Sigmoid colon (tissue), 7 donors: ENCODE results near the gene SIRPB2. TPM values are rescaled to one million over a fixed set of nuclear protein-coding genes. Genes with fewer than 3 reads are reported as not detected.

Source experiments
- DNase-seq: peaks from one replicate; pipeline ENCODE4 v3.0.0-alpha.2; 2019
- H3K27ac ChIP-seq, 4 donors: fragments of 200-600 bp; sonication (generic); one replicate each; pipeline ENCODE4 v1.5.1; 2016 to 2019; ENCODE audit warnings: mild to moderate bottlenecking in 1 of 4
- H3K27me3 ChIP-seq, 3 donors: fragments of 200-600 bp; sonication (generic); one replicate each; pipeline ENCODE4 v1.5.1; 2019; ENCODE audit warnings: mild to moderate bottlenecking in 1 of 3
- H3K36me3 ChIP-seq, 4 donors: fragments of 200-600 bp; sonication (generic); one replicate each; pipeline ENCODE4 v1.5.1; 2016 to 2019
- H3K4me1 ChIP-seq, 4 donors: fragments of 200-600 bp; sonication (generic); one replicate each; pipeline ENCODE4 v1.5.1; 2017 to 2019
- H3K4me3 ChIP-seq, 4 donors: fragments of 200-600 bp; sonication (generic); one replicate each; pipeline ENCODE4 v1.5.1; 2017 to 2019; ENCODE audit warnings: mild to moderate bottlenecking in 2 of 4, moderate library complexity in 1 of 4
- H3K9me3 ChIP-seq, 4 donors: fragments of 200-600 bp in 3 of 4; sonication (generic) in 3 of 4; one replicate each; pipeline versions ENCODE4 v1.5.1 to v1.6.1; 2013 to 2019
- EP300 ChIP-seq, 4 donors: sonication (generic); formaldehyde crosslinking; IDR thresholded peaks; one replicate each; pipeline ENCODE4 v1.6.1; 2017; ENCODE audit warnings: antibody characterized with exemption in 4 of 4
- POLR2A ChIP-seq, 2 donors: fragments of 450-650 bp; IDR thresholded peaks; one replicate each; pipeline ENCODE4 v1.6.1; 2016; ENCODE audit warnings: antibody characterized with exemption in 2 of 2, mild to moderate bottlenecking in 2 of 2, moderate library complexity in 2 of 2
- POLR2AphosphoS5 ChIP-seq, 4 donors: sonication (generic); formaldehyde crosslinking; IDR thresholded peaks; one replicate each; pipeline ENCODE4 v1.6.1; 2017; ENCODE audit warnings: antibody characterized with exemption in 4 of 4
- WGBS, 2 donors: extraction: QIAGEN DNeasy Blood & Tissue Kit; methylation state at CpG; one replicate each; pipeline ENCODE4 v1.1.7; 2013; 5-methylcytosine and 5-hydroxymethylcytosine counted together
- intact Hi-C: fragments of 100-400 bp; cut with DNase I; formaldehyde crosslinking; loops from one replicate; pipeline ENCODE4 v1.15.1; 2023
- polyA plus RNA-seq, 3 donors: library from polyadenylated mRNA; stranded (reverse); fragments of 200-250 nt; gene quantifications; one replicate each; pipeline ENCODE4 v1.2.3, GENCODE V29; 2013
- total RNA-seq, 4 donors: library from RNA; depleted of rRNA; stranded (reverse); fragments of >200 nt; gene quantifications; one replicate each; pipeline ENCODE4 v1.1.0, GENCODE V29; 2016
- TF ChIP-seq, protein P1 (sequence below), 4 experiments: fragments of 450-650 bp in 3 of 4; fragments of 200-600 bp in 1 of 4; IDR thresholded peaks; one replicate each; pipeline ENCODE4 v1.5.1; 2016 to 2019; ENCODE audit warnings: antibody characterized with exemption in 4 of 4, mild to moderate bottlenecking in 3 of 4, moderate library complexity in 2 of 4
- donor health status: healthy with polysubstance abuse.
- donor health status: Bipolar disorder and iron deficiency.
- donor health status: healthy.

Gene SIRPB2
- total and polyA plus RNA-seq, 7 donors = 1.2 to 10.2 (median 6.6) TPM

DNA sequence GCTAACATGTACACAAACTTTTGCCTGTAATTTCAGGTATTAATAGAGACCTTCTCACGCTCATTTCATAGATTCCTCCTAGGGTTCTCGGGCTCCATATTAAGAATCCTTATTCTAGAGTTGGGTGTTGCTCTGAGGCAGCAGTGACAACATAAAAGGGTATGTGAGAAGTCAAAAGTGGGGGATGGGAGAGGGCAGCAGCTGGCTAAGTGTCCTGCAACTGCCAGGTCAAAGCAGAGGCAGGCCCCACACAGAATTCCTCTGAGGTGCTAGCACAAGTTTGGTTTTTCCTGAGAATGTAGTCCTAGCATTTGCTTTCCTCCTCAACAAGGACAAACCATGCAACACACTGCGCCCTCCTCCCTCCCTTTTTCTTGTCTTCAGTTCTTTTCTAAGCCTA lies 29.2 kb downstream of the SIRPB2 start:
- Histone ChIP-seq H3K4me1 (peaks cover 0 to 30% (median 22%) of the 10 kb centered on the region in 4 donors), H3K9me3 (no peaks in the 10 kb centered on the region), H3K36me3 (peaks cover 0 to 71% (median 18%) of the 10 kb centered on the region in 4 donors), H3K4me3 (no peak overlapping the region), H3K27me3 (no peaks in the 10 kb centered on the region), H3K27ac (no peak overlapping the region)
- TF ChIP-seq, protein P1, sequence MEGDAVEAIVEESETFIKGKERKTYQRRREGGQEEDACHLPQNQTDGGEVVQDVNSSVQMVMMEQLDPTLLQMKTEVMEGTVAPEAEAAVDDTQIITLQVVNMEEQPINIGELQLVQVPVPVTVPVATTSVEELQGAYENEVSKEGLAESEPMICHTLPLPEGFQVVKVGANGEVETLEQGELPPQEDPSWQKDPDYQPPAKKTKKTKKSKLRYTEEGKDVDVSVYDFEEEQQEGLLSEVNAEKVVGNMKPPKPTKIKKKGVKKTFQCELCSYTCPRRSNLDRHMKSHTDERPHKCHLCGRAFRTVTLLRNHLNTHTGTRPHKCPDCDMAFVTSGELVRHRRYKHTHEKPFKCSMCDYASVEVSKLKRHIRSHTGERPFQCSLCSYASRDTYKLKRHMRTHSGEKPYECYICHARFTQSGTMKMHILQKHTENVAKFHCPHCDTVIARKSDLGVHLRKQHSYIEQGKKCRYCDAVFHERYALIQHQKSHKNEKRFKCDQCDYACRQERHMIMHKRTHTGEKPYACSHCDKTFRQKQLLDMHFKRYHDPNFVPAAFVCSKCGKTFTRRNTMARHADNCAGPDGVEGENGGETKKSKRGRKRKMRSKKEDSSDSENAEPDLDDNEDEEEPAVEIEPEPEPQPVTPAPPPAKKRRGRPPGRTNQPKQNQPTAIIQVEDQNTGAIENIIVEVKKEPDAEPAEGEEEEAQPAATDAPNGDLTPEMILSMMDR (IDR thresholded peaks at IDR 0.05) = no peak
- TF ChIP-seq POLR2AphosphoS5 (IDR thresholded peaks at IDR 0.05) (no peak), EP300 (IDR thresholded peaks at IDR 0.05) (no peak), POLR2A (IDR thresholded peaks at IDR 0.05) (no peak)
- WGBS, 2 donors = 95 to 97% methylated on average over 3 of the region's 3 CpGs
- DNase-seq = no peak
- intact Hi-C loops = no loop called here

DNA sequence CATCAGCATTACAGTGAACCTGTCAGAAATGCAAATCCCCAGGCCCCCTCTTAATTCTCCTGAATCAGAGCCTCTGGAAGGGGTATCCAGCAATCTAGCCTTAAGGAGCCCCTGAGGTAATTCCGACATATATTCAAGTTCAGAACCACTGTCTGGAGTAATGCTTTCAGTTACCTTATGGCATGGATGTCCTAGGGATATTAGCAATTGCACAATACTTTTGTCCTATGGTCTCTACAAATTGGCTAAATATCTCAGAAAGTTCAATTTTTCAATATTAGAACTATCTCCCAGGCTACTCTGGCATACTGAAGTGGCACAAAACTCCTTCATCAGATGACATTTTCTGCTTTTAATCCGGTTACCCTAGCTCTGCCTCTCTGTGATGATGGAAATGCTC lies 30.9 kb downstream of the SIRPB2 start:
- Histone ChIP-seq H3K36me3 (peaks cover 3 to 88% (median 26%) of the 10 kb centered on the region in 4 donors), H3K4me1 (peaks cover 0 to 19% (median 12%) of the 10 kb centered on the region in 4 donors), H3K27ac (no peak overlapping the region), H3K4me3 (no peak overlapping the region), H3K9me3 (no peaks in the 10 kb centered on the region), H3K27me3 (no peaks in the 10 kb centered on the region)
- intact Hi-C loops = no loop called here
- no peak for DNase-seq
- WGBS, 2 donors = 95 to 97% methylated on average over 2 of the region's 2 CpGs
- TF ChIP-seq POLR2AphosphoS5 (IDR thresholded peaks at IDR 0.05) (no peak), POLR2A (IDR thresholded peaks at IDR 0.05) (no peak), EP300 (IDR thresholded peaks at IDR 0.05) (no peak)
- TF ChIP-seq, protein P1 (IDR thresholded peaks at IDR 0.05) = no peak

DNA sequence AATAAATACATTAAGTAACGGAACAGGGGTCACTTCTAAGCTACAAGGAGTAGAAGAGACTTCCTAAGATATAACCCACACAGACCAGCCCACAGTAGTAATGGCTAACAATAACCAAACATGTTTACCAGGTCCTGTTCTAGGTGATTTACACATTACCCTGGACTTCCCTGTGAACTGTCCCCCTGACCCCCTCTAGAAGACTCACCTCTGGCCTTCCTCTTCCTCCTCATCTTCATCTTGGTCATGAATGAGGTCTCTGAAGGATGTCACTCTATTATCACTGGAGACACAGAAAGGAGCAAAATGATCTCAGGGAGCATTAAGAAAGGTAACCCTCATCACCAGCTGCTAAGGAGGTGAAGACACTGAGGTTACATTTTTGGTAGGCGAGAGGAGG lies 33.2 kb downstream of the SIRPB2 start:
- peaks cover 20 to 98% (median 44%) of the 10 kb centered on the region in 4 donors for H3K36me3 ChIP-seq
- intact Hi-C loops = no loop called here
- no peak for TF ChIP-seq POLR2AphosphoS5 (IDR thresholded peaks at IDR 0.05)
- no peak for TF ChIP-seq EP300 (IDR thresholded peaks at IDR 0.05)
- TF ChIP-seq, protein P1 (IDR thresholded peaks at IDR 0.05) = no peak
- TF ChIP-seq POLR2A (IDR thresholded peaks at IDR 0.05) = no peak
- no peaks in the 10 kb centered on the region for H3K4me1 ChIP-seq
- no peaks in the 10 kb centered on the region for H3K27me3 ChIP-seq
- H3K27ac ChIP-seq = no peak overlapping the region
- DNase-seq = no peak
- H3K4me3 ChIP-seq = no peak overlapping the region
- H3K9me3 ChIP-seq = no peaks in the 10 kb centered on the region
- 97 to 99% methylated on average over 2 of the region's 2 CpGs for WGBS, 2 donors

DNA sequence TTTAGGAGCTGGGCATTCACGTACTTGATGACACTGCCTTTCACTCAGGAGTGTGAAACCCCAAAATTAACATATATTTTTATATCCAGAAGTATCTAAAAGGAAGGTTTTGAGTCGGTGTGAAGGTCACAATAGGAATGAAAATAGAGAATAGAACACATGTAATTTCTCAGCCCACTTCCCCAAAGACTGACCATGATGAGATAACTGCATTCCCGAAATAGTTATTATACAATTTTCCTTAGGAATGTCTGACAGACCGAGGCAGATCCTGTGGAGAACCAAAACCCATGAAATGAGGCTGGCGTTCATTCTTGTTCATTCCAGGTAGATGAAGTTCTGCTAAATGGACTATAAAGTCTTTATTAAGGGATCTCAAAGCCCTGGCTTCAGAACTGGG lies 34.9 kb downstream of the SIRPB2 start:
- no peak overlapping the region for H3K4me3 ChIP-seq
- intact Hi-C loops = no loop called here
- no peaks in the 10 kb centered on the region for H3K27me3 ChIP-seq
- no peaks in the 10 kb centered on the region for H3K9me3 ChIP-seq
- no peak for DNase-seq
- WGBS, 2 donors = 91 to 93% methylated on average over 5 of the region's 5 CpGs
- no peaks in the 10 kb centered on the region for H3K4me1 ChIP-seq
- H3K36me3 ChIP-seq = peaks cover 37 to 98% (median 61%) of the 10 kb centered on the region in 4 donors
- no peak for TF ChIP-seq POLR2A (IDR thresholded peaks at IDR 0.05)
- H3K27ac ChIP-seq = no peak overlapping the region

DNA sequence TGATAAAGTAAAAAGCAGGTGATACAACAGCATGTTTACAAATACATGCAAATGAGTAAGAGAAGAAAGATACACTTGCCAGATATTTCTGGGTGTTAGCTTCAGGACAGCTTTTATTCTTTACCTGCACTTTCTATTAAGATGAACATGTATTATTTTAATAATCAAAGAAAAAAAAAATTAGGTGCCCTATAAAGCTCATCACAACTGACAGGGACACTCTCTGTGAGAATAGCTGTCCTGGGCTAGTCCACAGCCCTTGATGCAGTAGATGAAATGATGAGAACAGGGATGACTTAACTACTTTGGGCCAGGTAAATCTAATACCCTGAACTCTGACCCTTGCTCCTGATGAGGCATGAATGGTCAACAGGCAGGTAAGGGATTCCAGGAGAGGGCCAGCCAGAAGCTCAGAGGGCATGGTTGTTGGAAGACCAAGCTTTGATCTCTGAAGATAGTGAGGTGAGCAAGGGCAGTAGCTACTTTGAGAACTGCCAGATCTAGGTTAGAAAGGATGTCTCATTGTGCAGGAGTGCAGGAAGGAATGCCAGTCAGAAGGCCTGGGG lies 40.2 kb downstream of the SIRPB2 start:
- Histone ChIP-seq H3K4me1 (no peaks in the 10 kb centered on the region), H3K27me3 (no peaks in the 10 kb centered on the region), H3K27ac (no peak overlapping the region), H3K36me3 (peaks cover 69 to 100% (median 89%) of the 10 kb centered on the region in 4 donors), H3K4me3 (no peak overlapping the region), H3K9me3 (peaks cover 0 to 3% (median 0%) of the 10 kb centered on the region in 4 donors)
- no peak for DNase-seq
- no peak for TF ChIP-seq EP300 (IDR thresholded peaks at IDR 0.05)
- no peak for TF ChIP-seq POLR2AphosphoS5 (IDR thresholded peaks at IDR 0.05)
- TF ChIP-seq, protein P1 (IDR thresholded peaks at IDR 0.05) = no peak
- TF ChIP-seq POLR2A (IDR thresholded peaks at IDR 0.05) = no peak
- intact Hi-C loops = no loop called here
